Suppressor macrophage (primary cell): Measurements from ENCODE around the gene ZNF423.

Experiments used
- DNase-seq, 4 experiments: peaks; one replicate each; pipeline ENCODE4 v3.0.0-alpha.2; 2020 to 2022

Gene ZNF423

GRCh38 chr16:49637933-49638672 lies 217.8 kb downstream of the ZNF423 start:
- DNase-seq = no peak

GRCh38 chr16:49637511-49637910 lies 218.4 kb downstream of the ZNF423 start:
- no peak for DNase-seq

- no peak for DNase-seq
Observed at GRCh38 chr16:49636608-49637007, 219.3 kb downstream of the ZNF423 start.

- no peak for DNase-seq
Observed at GRCh38 chr16:49635591-49636581, 220.0 kb downstream of the ZNF423 start.

- no peak for DNase-seq
Observed at GRCh38 chr16:49635009-49635350, 220.9 kb downstream of the ZNF423 start.

- no peak for DNase-seq
Observed at GRCh38 chr16:49634235-49635008, 221.5 kb downstream of the ZNF423 start.

- DNase-seq = no peak
Observed at GRCh38 chr16:49632795-49633184, 223.1 kb downstream of the ZNF423 start.

GRCh38 chr16:49632086-49632794 lies 223.7 kb downstream of the ZNF423 start:
- DNase-seq = no peak

GRCh38 chr16:49631187-49632041 lies 224.5 kb downstream of the ZNF423 start:
- DNase-seq = no peak

- no peak for DNase-seq
Observed at GRCh38 chr16:49630783-49631182, 225.1 kb downstream of the ZNF423 start.

GRCh38 chr16:49629851-49630250 lies 226.1 kb downstream of the ZNF423 start:
- DNase-seq = no peak

- no peak for DNase-seq
Observed at GRCh38 chr16:49628148-49628547, 227.8 kb downstream of the ZNF423 start.

GRCh38 chr16:49625311-49626065 lies 230.4 kb downstream of the ZNF423 start:
- DNase-seq = no peak

GRCh38 chr16:49623501-49624266 lies 232.2 kb downstream of the ZNF423 start:
- no peak for DNase-seq

- DNase-seq = peak in 2 of 4 experiments; percentile 7 to 12
Observed at GRCh38 chr16:49622421-49623402, 233.2 kb downstream of the ZNF423 start.

GRCh38 chr16:49622084-49622390 lies 233.9 kb downstream of the ZNF423 start:
- no peak for DNase-seq

GRCh38 chr16:49621241-49622083 lies 234.4 kb downstream of the ZNF423 start:
- no peak for DNase-seq

- DNase-seq = no peak
Observed at GRCh38 chr16:49620869-49621240, 235.1 kb downstream of the ZNF423 start.
